Right lobe of liver (tissue), 6 donors: Measurements from ENCODE around the gene TCF12. TPM values are rescaled to one million over a fixed set of nuclear protein-coding genes. Genes with fewer than 3 reads are reported as not detected.

Experiments used
- ATAC-seq, 4 donors: fragments of 200-7000 bp; cut with Tn5 transposase; one replicate each; pipeline ENCODE4 v1.9.1; 2020; ENCODE audit warnings: mild to moderate bottlenecking in 4 of 4, moderate library complexity in 4 of 4
- DNase-seq, 3 donors: peaks; one replicate each; pipeline ENCODE4 v3.0.0-alpha.2; 2020
- H3K27ac ChIP-seq, 3 donors: fragments of 200-600 bp; one replicate each; pipeline ENCODE4 v1.8.0; 2022
- H3K27me3 ChIP-seq, 2 donors: fragments of 200-600 bp; one replicate each; pipeline ENCODE4 v1.8.0; 2022
- H3K36me3 ChIP-seq, 4 donors: fragments of 200-600 bp; sonication (generic) in 1 of 4; one replicate each; pipeline versions ENCODE4 v1.5.1 to v1.8.0; 2017 to 2022; ENCODE audit warnings: control low read depth in 1 of 4
- H3K4me1 ChIP-seq, 4 donors: fragments of 200-600 bp; sonication (generic) in 1 of 4; one replicate each; pipeline versions ENCODE4 v1.5.1 to v1.8.0; 2017 to 2022; ENCODE audit warnings: control low read depth in 1 of 4
- H3K4me3 ChIP-seq, 3 donors: fragments of 200-600 bp; one replicate each; pipeline ENCODE4 v1.8.0; 2022
- H3K9me3 ChIP-seq, 4 donors: fragments of 200-600 bp; sonication (generic) in 1 of 4; one replicate each; pipeline versions ENCODE4 v1.5.1 to v1.8.0; 2017 to 2022; ENCODE audit warnings: control low read depth in 1 of 4
- CTCF ChIP-seq, 4 donors: fragments of 200-600 bp in 3 of 4; fragments of 450-650 bp in 1 of 4; IDR thresholded peaks; one replicate each; pipeline versions ENCODE4 v1.5.1 to v1.8.0; 2016 to 2022; ENCODE audit warnings: antibody characterized with exemption in 4 of 4, mild to moderate bottlenecking in 2 of 4
- POLR2A ChIP-seq: fragments of 450-650 bp; IDR thresholded peaks from one replicate; pipeline ENCODE4 v1.6.1; 2017; ENCODE audit warnings: antibody characterized with exemption, mild to moderate bottlenecking
- WGBS: methylation state at CpG from one replicate; pipeline ENCODE4 v1.1.6; 2018; ENCODE audit warnings: low coverage, low lambda C conversion rate; ENCODE audit not compliant: insufficient coverage; ENCODE audit errors: missing lambda C conversion rate; 5-methylcytosine and 5-hydroxymethylcytosine counted together
- intact Hi-C, 2 donors: fragments of 100-400 bp; cut with DNase I; formaldehyde crosslinking; loops; one replicate each; pipeline versions ENCODE4 v1.11.2 to v1.14.1; 2022
- total RNA-seq, 6 experiments: library from RNA; depleted of rRNA in 2 of 6; stranded (reverse); fragments of >200 nt in 2 of 6; fragmentation: NEBNext Ultra II Directional in 3 of 6; extraction: Animal tissue kit (Norgen Biotek cat#: 25700) in 3 of 6; gene quantifications; one replicate each; pipeline versions ENCODE4 v1.1.0 to v1.2.4, GENCODE V29; 2016 to 2023
- donor health status: DM: no; HTN: yes; CAD: no.
- donor health status: DM: no; HTN: no; CAD: no.
- donor health status: DM: no; HTN: no; CAD: no.
- donor health status: DM: no; HTN: yes; CAD: no.
- donor health status: DM: no; HTN: yes; CAD: no.

TCF12 gene
- total RNA-seq, 6 experiments from 2014 or later = 28.9 to 41.9 (median 35.3) TPM

GRCh38 chr15:56978898-56979662, 60.6 kb downstream of the TCF12 start:
- Histone ChIP-seq H3K9me3 (no peaks in the 10 kb centered on the region), H3K27me3 (no peaks in the 10 kb centered on the region), H3K27ac (no peak overlapping the region), H3K4me1 (peaks cover 0 to 14% (median 2%) of the 10 kb centered on the region in 4 donors), H3K36me3 (no peaks in the 10 kb centered on the region), H3K4me3 (no peak overlapping the region)
- WGBS = 72% methylated on average over 2 of the region's 2 CpGs
- TF ChIP-seq CTCF (IDR thresholded peaks at IDR 0.05) (no peak), POLR2A (no peak)
- intact Hi-C loops = no loop called here
- ATAC-seq = no peak
- DNase-seq = no peak

GRCh38 chr15:56980473-56980872, 62.0 kb downstream of the TCF12 start:
- no peak for DNase-seq
- 89% methylated on average over 2 of the region's 3 CpGs for WGBS
- ATAC-seq = no peak
- peaks cover 0 to 21% (median 6%) of the 10 kb centered on the region in 4 donors for H3K4me1 ChIP-seq
- H3K36me3 ChIP-seq = no peaks in the 10 kb centered on the region
- intact Hi-C loops = no loop called here
- TF ChIP-seq CTCF (IDR thresholded peaks at IDR 0.05) = no peak
- no peak for TF ChIP-seq POLR2A
- H3K27me3 ChIP-seq = no peaks in the 10 kb centered on the region
- H3K4me3 ChIP-seq = no peak overlapping the region
- no peaks in the 10 kb centered on the region for H3K9me3 ChIP-seq
- no peak overlapping the region for H3K27ac ChIP-seq

- Histone ChIP-seq H3K9me3 (no peaks in the 10 kb centered on the region), H3K27ac (no peak overlapping the region), H3K4me3 (no peak overlapping the region), H3K27me3 (no peaks in the 10 kb centered on the region), H3K4me1 (peaks cover 0 to 21% (median 6%) of the 10 kb centered on the region in 4 donors), H3K36me3 (no peaks in the 10 kb centered on the region)
- no peak for DNase-seq
- 80% methylated on average over 3 of the region's 3 CpGs for WGBS
- intact Hi-C loops = no loop called here
- TF ChIP-seq POLR2A = no peak
- no peak for TF ChIP-seq CTCF (IDR thresholded peaks at IDR 0.05)
- ATAC-seq = no peak
These were observed 62.7 kb downstream of the TCF12 start for GRCh38 chr15:56981160-56981559.

- no peaks in the 10 kb centered on the region for H3K27me3 ChIP-seq
- no peak for DNase-seq
- no peak overlapping the region for H3K27ac ChIP-seq
- H3K4me3 ChIP-seq = no peak overlapping the region
- intact Hi-C loops = no loop called here
- no peaks in the 10 kb centered on the region for H3K36me3 ChIP-seq
- 13% methylated on average over 1 of the region's 1 CpG for WGBS
- peaks cover 0 to 21% (median 9%) of the 10 kb centered on the region in 4 donors for H3K4me1 ChIP-seq
- ATAC-seq = peak; percentile 68 to 81 (median 78)
- TF ChIP-seq POLR2A (no peak), CTCF (IDR thresholded peaks at IDR 0.05) (no peak)
- no peaks in the 10 kb centered on the region for H3K9me3 ChIP-seq
These were observed 64.5 kb downstream of the TCF12 start for GRCh38 chr15:56982987-56983386.
